Neural cell (in vitro differentiated cells): ENCODE data around the gene NARF.
A peak's percentile ranks its signal among the peaks of the same experiment; 100 is the strongest.

Source experiments
- EP300 ChIP-seq: fragments of 450-650 bp; conservative IDR thresholded peaks from 2 replicates; pipeline ENCODE4 v1.6.1; 2014; ENCODE audit warnings: antibody characterized with exemption, mild to moderate bottlenecking, moderate library complexity; ENCODE audit not compliant: poor library complexity, severe bottlenecking
- EZH2 ChIP-seq: fragments of 200-600, 300-800 bp; shearing (Covaris generic), sonication (generic); IDR thresholded peaks from 2 replicates; pipeline ENCODE4 v1.6.1; 2014; ENCODE audit warnings: antibody characterized with exemption, low read length, borderline replicate concordance, mild to moderate bottlenecking; ENCODE audit not compliant: insufficient read depth, poor library complexity, severe bottlenecking
- MXI1 ChIP-seq: fragments of 450-650 bp; conservative IDR thresholded peaks from 2 replicates; pipeline ENCODE4 v1.6.1; 2014; ENCODE audit warnings: antibody characterized with exemption, mild to moderate bottlenecking; ENCODE audit not compliant: poor library complexity, severe bottlenecking
- POLR2AphosphoS5 ChIP-seq: IDR thresholded peaks from 2 replicates; pipeline ENCODE4 v1.6.1; 2012
- SMC3 ChIP-seq: fragments of 450-650 bp; conservative IDR thresholded peaks from 2 replicates; pipeline ENCODE4 v1.6.1; 2014; ENCODE audit warnings: antibody characterized with exemption, mild to moderate bottlenecking, moderate library complexity; ENCODE audit not compliant: poor library complexity
- TF ChIP-seq, protein P1 (sequence below): fragments of 450-650 bp; IDR thresholded peaks from 2 replicates; pipeline ENCODE4 v1.5.1; 2014; ENCODE audit warnings: antibody characterized with exemption, mild to moderate bottlenecking, moderate library complexity; ENCODE audit not compliant: poor library complexity, severe bottlenecking

- TF ChIP-seq EP300 (no peak), SMC3 (no peak), EZH2 (no peak), POLR2AphosphoS5 (no peak), MXI1 (no peak)
- TF ChIP-seq, protein P1, sequence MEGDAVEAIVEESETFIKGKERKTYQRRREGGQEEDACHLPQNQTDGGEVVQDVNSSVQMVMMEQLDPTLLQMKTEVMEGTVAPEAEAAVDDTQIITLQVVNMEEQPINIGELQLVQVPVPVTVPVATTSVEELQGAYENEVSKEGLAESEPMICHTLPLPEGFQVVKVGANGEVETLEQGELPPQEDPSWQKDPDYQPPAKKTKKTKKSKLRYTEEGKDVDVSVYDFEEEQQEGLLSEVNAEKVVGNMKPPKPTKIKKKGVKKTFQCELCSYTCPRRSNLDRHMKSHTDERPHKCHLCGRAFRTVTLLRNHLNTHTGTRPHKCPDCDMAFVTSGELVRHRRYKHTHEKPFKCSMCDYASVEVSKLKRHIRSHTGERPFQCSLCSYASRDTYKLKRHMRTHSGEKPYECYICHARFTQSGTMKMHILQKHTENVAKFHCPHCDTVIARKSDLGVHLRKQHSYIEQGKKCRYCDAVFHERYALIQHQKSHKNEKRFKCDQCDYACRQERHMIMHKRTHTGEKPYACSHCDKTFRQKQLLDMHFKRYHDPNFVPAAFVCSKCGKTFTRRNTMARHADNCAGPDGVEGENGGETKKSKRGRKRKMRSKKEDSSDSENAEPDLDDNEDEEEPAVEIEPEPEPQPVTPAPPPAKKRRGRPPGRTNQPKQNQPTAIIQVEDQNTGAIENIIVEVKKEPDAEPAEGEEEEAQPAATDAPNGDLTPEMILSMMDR = peak; percentile 12
These were observed 41.8 kb upstream of the NARF start for GRCh38 chr17:82416771-82417170.
